Measurements from ENCODE around the gene LRP5.
A peak's percentile ranks its signal among the peaks of the same experiment; 100 is the strongest.
"Not testable (repeated sequence)": the region's sequence is repeated elsewhere in the genome, so short reads cannot be mapped to it uniquely, and the experiment has no call there.

LRP5 gene

GRCh38 chr11:68446046-68446725 lies 133.8 kb downstream of the LRP5 start:
- DNase-seq: no peak

DNA sequence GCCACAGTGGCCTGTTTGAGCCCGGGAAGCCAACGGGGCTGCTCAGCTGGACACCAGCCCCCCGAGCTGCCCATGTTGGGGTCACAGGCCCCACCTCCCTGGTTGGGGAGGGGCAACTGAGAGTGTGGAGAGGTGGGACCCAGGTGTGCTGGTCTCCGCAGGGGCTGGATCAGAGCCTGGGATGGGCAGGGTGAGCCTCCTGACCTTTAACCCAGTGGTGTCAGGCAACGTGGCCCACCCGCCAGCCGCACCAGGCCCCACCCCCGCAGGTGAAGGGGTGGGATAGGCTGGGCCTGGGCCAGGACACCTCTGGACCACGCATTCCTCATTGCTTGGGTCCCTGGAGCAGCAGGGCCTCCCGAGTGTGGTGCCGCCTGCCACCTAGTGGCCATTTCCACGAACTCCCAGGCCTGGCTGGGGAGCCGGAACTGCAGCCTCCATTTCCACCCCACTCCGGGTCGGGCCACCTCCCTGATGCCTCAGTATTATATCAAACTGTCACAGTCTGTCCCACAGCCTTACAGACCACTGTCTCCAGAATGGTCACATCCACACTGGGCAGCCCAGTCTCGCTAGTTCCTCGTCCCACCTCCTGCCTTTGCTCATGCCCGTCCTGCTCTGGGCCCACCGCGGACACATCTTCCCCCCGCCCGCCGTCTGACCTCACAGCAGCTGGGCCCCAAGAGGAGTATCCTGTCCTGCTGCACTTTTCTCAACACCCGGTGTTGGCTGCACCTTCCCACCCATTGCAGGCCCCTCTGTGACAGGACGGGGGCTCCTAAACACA lies 134.8 kb downstream of the LRP5 start:
- DNase-seq: peak; percentile 29

GRCh38 chr11:68447914-68448313 lies 135.5 kb downstream of the LRP5 start:
- DNase-seq: not testable (repeated sequence)

GRCh38 chr11:68448604-68449011 lies 136.2 kb downstream of the LRP5 start:
- no peak for DNase-seq

GRCh38 chr11:68449951-68450350 lies 137.6 kb downstream of the LRP5 start:
- no peak for DNase-seq

DNA sequence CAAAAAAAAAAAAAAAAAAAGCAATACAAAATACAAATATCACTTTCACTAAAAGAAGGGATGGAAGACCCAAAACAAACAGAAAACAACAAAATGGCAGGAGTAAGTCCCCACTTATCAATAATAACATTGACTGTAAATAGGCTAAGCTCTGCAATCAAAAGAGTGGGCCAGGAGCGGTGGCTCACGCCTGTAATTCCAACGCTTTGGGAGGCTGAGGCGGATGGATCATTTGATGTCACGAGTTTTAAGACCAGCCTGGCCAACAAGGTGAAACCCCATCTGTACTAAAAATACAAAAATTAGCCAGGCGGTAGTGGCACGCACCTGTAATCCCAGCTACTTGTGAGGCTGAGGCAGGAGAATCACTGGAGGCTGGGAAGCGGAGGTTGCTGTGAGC lies 138.3 kb downstream of the LRP5 start:
- DNase-seq: no peak

- no peak for DNase-seq
These were observed 142.4 kb downstream of the LRP5 start for GRCh38 chr11:68454767-68455166.

- no peak for DNase-seq
These were observed 143.1 kb downstream of the LRP5 start for GRCh38 chr11:68455485-68455884.

DNA sequence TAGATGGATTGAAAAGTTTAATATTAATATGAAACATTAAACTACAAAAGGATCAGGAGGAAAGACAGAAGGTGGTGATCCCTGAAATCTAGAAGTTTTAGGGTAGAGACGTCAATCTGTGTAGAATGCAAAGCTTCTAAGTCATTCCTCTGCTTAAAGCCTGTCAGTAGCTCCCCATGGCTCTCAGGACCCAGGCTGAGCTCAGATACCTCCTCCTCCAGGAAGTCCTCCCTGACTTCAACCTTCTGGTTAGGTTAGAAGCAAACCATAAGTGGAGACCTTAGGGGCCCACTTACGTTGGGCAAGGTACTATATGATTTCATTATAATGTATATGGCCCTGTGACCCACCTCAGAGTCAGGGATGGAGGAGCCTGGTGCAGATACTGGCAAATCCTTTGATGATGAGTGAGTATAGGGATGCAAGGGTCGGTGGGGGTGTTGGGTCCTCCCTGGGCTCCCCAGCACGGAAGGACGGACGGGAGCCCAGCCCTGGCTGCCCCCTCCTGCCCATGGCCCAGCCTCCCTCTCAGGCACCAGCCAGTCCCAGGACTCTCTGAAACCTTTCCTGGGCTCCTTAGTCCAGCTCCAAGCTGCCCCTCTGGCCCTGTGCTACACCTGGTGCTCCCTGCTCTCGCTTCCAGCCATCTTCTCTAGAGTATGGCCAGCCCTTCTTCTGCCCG lies 145.0 kb downstream of the LRP5 start:
- DNase-seq: no peak

- no peak for DNase-seq
These were observed 145.5 kb downstream of the LRP5 start for GRCh38 chr11:68457898-68458249.

- DNase-seq: not testable (repeated sequence)
These were observed 145.9 kb downstream of the LRP5 start for GRCh38 chr11:68458340-68458739.

GRCh38 chr11:68459886-68460740 lies 147.7 kb downstream of the LRP5 start:
- peak; percentile 98 for DNase-seq

- no peak for DNase-seq
These were observed 148.6 kb downstream of the LRP5 start, which contains the start of gene PPP6R3 for GRCh38 chr11:68460741-68461574. PPP6R3 (plus strand) TSS chr11:68460752; CDS start chr11:68537665, 76,913 bp downstream.

DNA sequence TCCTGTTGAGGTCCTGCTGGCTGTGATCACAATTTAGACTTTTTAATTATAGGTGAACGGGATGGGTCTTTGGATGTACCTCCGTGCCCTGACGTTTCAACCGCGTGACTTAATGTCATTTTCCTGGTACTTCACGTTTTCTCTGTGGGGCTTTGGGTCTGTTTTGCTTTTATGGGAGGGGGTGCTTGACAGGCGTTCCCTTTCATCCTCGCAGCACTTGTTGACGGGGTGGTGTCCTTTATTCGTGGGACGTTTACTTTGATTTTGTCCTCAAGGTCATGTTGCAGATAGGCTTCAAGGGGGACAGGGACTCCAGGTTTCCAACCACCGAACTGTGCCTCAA lies 149.2 kb downstream of the LRP5 start:
- no peak for DNase-seq

- DNase-seq: no peak
These were observed 151.3 kb downstream of the LRP5 start for GRCh38 chr11:68463714-68464113.

DNA sequence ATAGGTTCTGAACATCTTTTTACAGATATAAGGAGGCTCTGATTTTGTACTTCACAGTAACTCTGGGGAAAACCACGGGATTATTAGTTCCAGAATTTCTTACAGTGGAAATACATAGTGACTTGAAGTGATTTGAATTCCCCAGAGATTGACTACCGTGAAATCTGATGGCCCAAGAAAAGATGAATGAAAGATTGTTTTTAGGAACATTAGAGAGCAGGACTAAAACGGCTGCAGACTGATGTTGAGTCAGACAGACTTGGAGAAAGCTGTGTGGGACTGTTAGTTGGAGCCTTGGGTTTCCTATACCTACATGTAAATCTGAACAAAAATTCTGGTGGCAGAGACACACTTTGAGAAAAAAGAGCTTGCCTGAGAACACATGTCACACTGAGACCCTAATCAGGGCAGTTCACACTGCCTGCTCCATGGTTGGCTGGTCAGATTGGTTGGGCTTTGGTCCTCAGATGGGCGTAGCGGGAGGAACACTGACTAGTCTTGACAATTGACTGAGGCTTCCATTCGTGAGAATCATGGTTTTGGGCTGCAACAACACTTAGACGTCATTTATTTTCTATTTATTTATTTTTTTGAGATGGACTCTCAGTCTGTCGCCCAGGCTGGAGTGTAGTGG lies 154.9 kb downstream of the LRP5 start:
- DNase-seq: no peak

DNA sequence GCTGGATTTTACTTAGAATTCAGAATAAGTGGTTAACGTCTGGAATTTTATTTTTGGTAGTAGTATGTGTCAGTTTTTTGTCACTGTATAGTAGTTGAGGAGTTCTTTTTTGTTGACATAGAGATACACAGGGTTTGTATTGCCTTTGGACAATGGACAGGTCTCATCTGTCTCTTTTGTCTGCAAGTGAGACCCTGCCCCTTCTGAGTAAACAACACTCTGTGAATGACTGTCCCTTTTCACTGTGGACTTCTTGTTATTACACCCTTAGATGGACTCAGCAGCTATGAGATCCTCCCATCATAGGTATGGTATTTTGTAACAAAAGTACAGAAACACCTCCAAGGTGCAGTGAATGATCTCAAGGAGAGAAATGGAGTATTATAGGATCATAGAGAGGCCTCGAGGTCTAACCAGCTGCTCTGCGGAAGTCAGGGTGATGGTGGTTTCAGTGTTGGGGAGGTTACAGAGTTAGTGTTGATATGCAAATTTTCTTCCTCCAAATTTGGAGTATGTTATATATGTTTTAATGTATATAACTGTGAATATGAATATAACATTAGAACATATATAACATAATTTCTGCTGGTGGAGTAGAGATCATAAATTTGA lies 155.9 kb downstream of the LRP5 start:
- no peak for DNase-seq

DNA sequence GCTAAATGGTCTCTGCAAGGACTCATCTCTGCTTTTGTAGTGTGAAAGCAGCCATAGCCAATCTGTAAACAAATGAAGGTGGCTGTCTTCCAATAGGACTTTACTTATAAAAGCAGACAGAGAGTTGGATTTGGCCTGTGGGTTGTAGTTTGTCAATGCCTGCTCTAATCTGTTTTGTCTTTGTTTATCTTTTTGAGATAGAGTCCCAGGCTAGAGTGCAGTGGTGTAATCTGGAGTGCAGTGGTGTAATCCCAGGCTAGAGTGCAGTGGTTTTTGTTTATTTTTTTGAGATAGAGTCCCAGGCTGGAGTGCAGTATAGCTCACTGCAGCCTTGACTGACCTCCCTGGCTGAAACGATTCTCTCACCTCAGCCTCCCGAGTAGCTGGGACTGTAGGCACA lies 156.7 kb downstream of the LRP5 start:
- DNase-seq: no peak

GRCh38 chr11:68469642-68470041 lies 157.3 kb downstream of the LRP5 start:
- DNase-seq: no peak

DNA sequence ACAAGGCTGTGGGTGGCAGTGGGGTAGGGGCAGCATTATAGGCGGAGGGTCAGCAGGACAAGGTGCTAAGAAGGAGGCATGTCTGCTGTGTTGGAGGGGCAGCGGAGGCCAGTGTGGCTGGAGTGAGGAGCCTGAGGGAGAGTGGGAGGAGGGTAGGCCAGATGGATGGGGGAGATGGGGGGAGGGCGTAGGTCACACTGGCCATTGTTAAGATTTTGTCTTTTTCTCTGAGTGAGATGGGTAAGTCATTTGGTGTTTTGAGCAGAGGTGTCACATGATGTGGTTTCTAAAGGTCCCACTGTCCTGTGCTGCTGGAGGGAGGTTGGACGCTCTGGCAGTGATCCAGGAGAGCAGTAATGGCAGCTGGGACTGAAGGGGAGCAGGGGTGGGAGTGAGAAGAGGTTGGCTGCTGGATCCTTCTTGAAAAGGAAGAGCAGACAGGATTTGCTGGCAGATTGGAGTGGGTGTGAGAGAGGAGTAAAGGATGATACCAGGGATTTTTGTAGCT lies 158.0 kb downstream of the LRP5 start:
- DNase-seq: no peak
